RWPE2 (cell line): ENCODE data around the gene ACACB.
"Not testable (repeated sequence)": the region's sequence is repeated elsewhere in the genome, so short reads cannot be mapped to it uniquely, and the experiment has no call there.

Experiments
- ATAC-seq: fragments of 200-7000 bp; cut with Tn5 transposase; 3 replicates; pipeline ENCODE4 v1.9.1; 2021; ENCODE audit warnings: low read depth
- DNase-seq: peaks from one replicate; pipeline ENCODE4 v3.0.0-alpha.2; 2020; ENCODE audit warnings: low spot score
- H3K27ac ChIP-seq: fragments of 450-650 bp; 2 replicates; pipeline ENCODE4 v1.5.1; 2017; ENCODE audit warnings: mild to moderate bottlenecking; ENCODE audit not compliant: poor library complexity, severe bottlenecking
- H3K27me3 ChIP-seq: fragments of 250-450 bp; sonication (Bioruptor Pico); 2 replicates; pipeline ENCODE4 v1.5.1; 2021; ENCODE audit warnings: mild to moderate bottlenecking, moderate library complexity; ENCODE audit not compliant: insufficient read depth, poor library complexity, severe bottlenecking
- H3K36me3 ChIP-seq: fragments of 250-450 bp; sonication (Bioruptor Pico); 2 replicates; pipeline ENCODE4 v1.5.1; 2020; ENCODE audit warnings: low read depth, mild to moderate bottlenecking, moderate library complexity
- H3K4me1 ChIP-seq: fragments of 250-450 bp; sonication (Bioruptor Pico); 2 replicates; pipeline ENCODE4 v1.5.1; 2021; ENCODE audit warnings: mild to moderate bottlenecking, moderate library complexity; ENCODE audit not compliant: insufficient read depth, poor library complexity, severe bottlenecking
- H3K4me3 ChIP-seq: fragments of 250-450 bp; sonication (Bioruptor Pico); 2 replicates; pipeline ENCODE4 v1.5.1; 2021; ENCODE audit warnings: mild to moderate bottlenecking, moderate library complexity; ENCODE audit not compliant: severe bottlenecking
- H3K9me3 ChIP-seq: fragments of 250-450 bp; sonication (Bioruptor Pico); 2 replicates; pipeline ENCODE4 v1.5.1; 2021; ENCODE audit warnings: mild to moderate bottlenecking, moderate library complexity; ENCODE audit not compliant: severe bottlenecking
- CTCF ChIP-seq: fragments of 450-650 bp; IDR thresholded peaks from one replicate; pipeline ENCODE4 v1.5.1; 2017; ENCODE audit warnings: mild to moderate bottlenecking, moderate library complexity; ENCODE audit not compliant: poor library complexity, severe bottlenecking

ACACB gene

GRCh38 chr12:109167781-109168180 is 51.4 kb downstream of the ACACB start:
- Histone ChIP-seq H3K4me3 (no peak overlapping the region), H3K27me3 (no peaks in the 10 kb centered on the region), H3K27ac (no peak overlapping the region), H3K36me3 (peaks cover 3% of the 10 kb centered on the region), H3K9me3 (no peaks in the 10 kb centered on the region), H3K4me1 (no peaks in the 10 kb centered on the region)
- ATAC-seq: no peak
- TF ChIP-seq CTCF: no peak
- no peak for DNase-seq

GRCh38 chr12:109169262-109169661 is 52.9 kb downstream of the ACACB start:
- no peak overlapping the region for H3K4me3 ChIP-seq
- H3K36me3 ChIP-seq: peaks cover 13% of the 10 kb centered on the region
- ATAC-seq (no peak), DNase-seq (no peak)
- H3K27ac ChIP-seq: no peak overlapping the region
- no peaks in the 10 kb centered on the region for H3K27me3 ChIP-seq
- H3K4me1 ChIP-seq: no peaks in the 10 kb centered on the region
- TF ChIP-seq CTCF: no peak
- no peaks in the 10 kb centered on the region for H3K9me3 ChIP-seq

DNA sequence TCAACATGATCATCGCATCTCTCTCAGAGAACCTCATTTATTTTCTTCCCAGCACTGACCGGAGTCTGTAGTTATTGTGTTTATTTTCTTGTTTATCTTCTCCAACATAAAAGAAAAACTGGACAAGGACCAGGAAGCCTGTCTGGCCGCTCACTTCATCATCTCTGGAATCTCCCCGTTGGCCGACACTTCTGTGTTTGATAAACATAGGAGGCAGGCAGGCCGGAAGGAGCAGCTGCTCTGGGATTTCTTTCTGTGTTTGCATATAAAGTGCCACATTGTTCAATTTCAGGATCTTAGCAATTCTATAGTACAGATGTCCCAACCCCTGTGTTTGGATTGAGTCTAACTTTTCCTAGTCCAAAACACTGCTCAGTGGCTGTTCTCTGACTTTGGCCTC is 53.3 kb downstream of the ACACB start:
- Histone ChIP-seq H3K9me3 (no peaks in the 10 kb centered on the region), H3K27ac (no peak overlapping the region), H3K4me3 (no peak overlapping the region), H3K36me3 (peaks cover 13% of the 10 kb centered on the region), H3K4me1 (no peaks in the 10 kb centered on the region), H3K27me3 (no peaks in the 10 kb centered on the region)
- DNase-seq (no peak), ATAC-seq (no peak)
- no peak for TF ChIP-seq CTCF

GRCh38 chr12:109170324-109170723 is 53.9 kb downstream of the ACACB start:
- Histone ChIP-seq H3K4me3 (no peak overlapping the region), H3K36me3 (peaks cover 13% of the 10 kb centered on the region), H3K27me3 (no peaks in the 10 kb centered on the region), H3K9me3 (no peaks in the 10 kb centered on the region), H3K4me1 (no peaks in the 10 kb centered on the region), H3K27ac (no peak overlapping the region)
- ATAC-seq (no peak), DNase-seq (no peak)
- TF ChIP-seq CTCF: no peak

DNA sequence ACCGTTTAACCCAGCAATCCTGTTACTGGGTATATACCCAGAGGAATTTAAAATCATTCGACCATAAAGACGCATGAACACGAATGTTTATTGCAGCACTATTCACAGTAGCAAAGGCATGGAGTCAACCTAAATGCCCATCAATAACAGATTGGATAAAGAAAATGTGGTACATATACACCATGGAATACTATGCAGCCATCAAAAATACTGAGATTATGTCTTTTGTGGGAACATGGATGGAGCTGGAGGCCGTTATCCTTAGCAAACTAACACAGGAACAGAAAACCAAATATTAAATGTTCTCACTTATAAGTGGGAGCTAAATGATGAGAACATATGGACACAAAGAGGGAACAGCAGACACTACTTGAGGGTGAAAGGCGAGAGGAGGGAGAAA is 56.4 kb downstream of the ACACB start:
- H3K4me1 ChIP-seq, H3K4me3 ChIP-seq, H3K27ac ChIP-seq, H3K27me3 ChIP-seq, ATAC-seq, H3K9me3 ChIP-seq, DNase-seq: not testable (repeated sequence)
- H3K36me3 ChIP-seq: peaks cover 17% of the 10 kb centered on the region
